HG03378 (cell line): ENCODE results near the gene SPATA19.

ENCODE experiments used
- ATAC-seq: cut with Tn5 transposase; IDR thresholded peaks from one replicate; pipeline ENCODE4 v1.9.1; 2021; ENCODE audit warnings: mild to moderate bottlenecking, moderate library complexity; ENCODE audit not compliant: unreplicated experiment

Gene SPATA19

GRCh38 chr11:133819114-133819513 is 26.2 kb downstream of the SPATA19 start:
- ATAC-seq = no peak

GRCh38 chr11:133818302-133818701 is 27.0 kb downstream of the SPATA19 start:
- ATAC-seq = no peak

GRCh38 chr11:133817449-133817848 is 27.9 kb downstream of the SPATA19 start:
- no peak for ATAC-seq

- ATAC-seq = no peak
These were observed 29.0 kb downstream of the SPATA19 start for GRCh38 chr11:133816146-133816870.

- no peak for ATAC-seq
These were observed 29.7 kb downstream of the SPATA19 start for GRCh38 chr11:133815636-133816035.

- no peak for ATAC-seq
These were observed 30.7 kb downstream of the SPATA19 start for GRCh38 chr11:133814588-133815100.

GRCh38 chr11:133811850-133812685 is 33.2 kb downstream of the SPATA19 start:
- ATAC-seq = no peak

GRCh38 chr11:133810766-133811165 is 34.5 kb downstream of the SPATA19 start:
- no peak for ATAC-seq

- ATAC-seq = no peak
These were observed 35.5 kb downstream of the SPATA19 start for GRCh38 chr11:133809569-133810491.

- no peak for ATAC-seq
These were observed 36.7 kb downstream of the SPATA19 start for GRCh38 chr11:133808393-133809140.

GRCh38 chr11:133803026-133803425 is 42.3 kb downstream of the SPATA19 start:
- ATAC-seq = no peak

- ATAC-seq = no peak
These were observed 44.0 kb downstream of the SPATA19 start for GRCh38 chr11:133801356-133801755.

GRCh38 chr11:133800666-133801065 is 44.6 kb downstream of the SPATA19 start:
- ATAC-seq = no peak

GRCh38 chr11:133797554-133797953 is 47.8 kb downstream of the SPATA19 start:
- ATAC-seq = no peak

- no peak for ATAC-seq
These were observed 49.1 kb downstream of the SPATA19 start for GRCh38 chr11:133796043-133796795.

GRCh38 chr11:133795088-133795487 is 50.2 kb downstream of the SPATA19 start:
- ATAC-seq = no peak

- ATAC-seq = no peak
These were observed 51.1 kb downstream of the SPATA19 start for GRCh38 chr11:133794205-133794604.

- no peak for ATAC-seq
These were observed 51.9 kb downstream of the SPATA19 start for GRCh38 chr11:133793271-133794035.

GRCh38 chr11:133790995-133791394 is 54.3 kb downstream of the SPATA19 start:
- ATAC-seq = no peak
